ENCODE measurements around the gene PNPLA6. TPM values are rescaled to one million over a fixed set of nuclear protein-coding genes. Genes with fewer than 3 reads are reported as not detected.

Gene PNPLA6
- total and polyA plus RNA-seq, 2 of the 8 experiments (the other 6 are each of a cell fraction or from before 2014, with no cell fraction given): 55.1 to 121 TPM

- TF ChIP-seq EZH2 (IDR thresholded peaks at IDR 0.05; ENCODE audit: low read depth, low read length, severe bottlenecking): no peak
- peak; percentile 31 for TF ChIP-seq PHF8 (conservative IDR thresholded peaks at IDR 0.05; ENCODE audit: low read depth, low read length)
- TF ChIP-seq NANOG (IDR thresholded peaks at IDR 0.05; ENCODE audit: insufficient read depth, low read depth, low read length, poor library complexity, severe bottlenecking): no peak
- 0 out of 2 replicates have a peak, but pooled peaks have one; percentile 38 for TF ChIP-seq RBBP5 (IDR thresholded peaks at IDR 0.05; ENCODE audit: borderline replicate concordance, low read depth, low read length)
- 0 out of 2 replicates have a peak, but pooled peaks have one; percentile 42 for TF ChIP-seq TEAD4 (IDR thresholded peaks at IDR 0.05; ENCODE audit: low read depth, low read length)
- no peak for TF ChIP-seq CBX8 (IDR thresholded peaks at IDR 0.05; ENCODE audit: borderline replicate concordance, low read depth, low read length)
- peak; percentile 95 for TF ChIP-seq SIX5 (IDR thresholded peaks at IDR 0.05; ENCODE audit: low read depth, low read length)
- TF ChIP-seq MAFK (IDR thresholded peaks at IDR 0.05; ENCODE audit: low read depth, low read length): no peak
- TF ChIP-seq CBX5 (IDR thresholded peaks at IDR 0.05; ENCODE audit: low read depth, low read length): no peak
- TF ChIP-seq RNF2 (IDR thresholded peaks at IDR 0.05; ENCODE audit: borderline replicate concordance, low read depth, low read length, missing control alignments, poor library complexity, severe bottlenecking): no peak
- peak; percentile 98 for TF ChIP-seq KDM1A (IDR thresholded peaks at IDR 0.05; ENCODE audit: borderline replicate concordance, low read length)
- no peak for TF ChIP-seq RXRA (IDR thresholded peaks at IDR 0.05; ENCODE audit: insufficient read depth, low read depth, low read length)
- peak; percentile 30; the same call in 1 of the 2 replicates for TF ChIP-seq CHD2 (IDR thresholded peaks at IDR 0.05; ENCODE audit: low read length)
- peak; percentile 97 for TF ChIP-seq CREB1 (IDR thresholded peaks at IDR 0.05)
- TF ChIP-seq KDM4A (IDR thresholded peaks at IDR 0.05; ENCODE audit: low read depth, low read length, severe bottlenecking): peak; percentile 82
- 0 out of 2 replicates have a peak, but pooled peaks have one; percentile 9 for TF ChIP-seq YY1 (IDR thresholded peaks at IDR 0.05; ENCODE audit: low read depth, low read length)
- TF ChIP-seq SIN3A (conservative IDR thresholded peaks at IDR 0.05 in 1 of 2, IDR thresholded peaks at IDR 0.05 in 1 of 2; ENCODE audit: low read depth in 1 of 2, low read length in 2 of 2): peak in 1 of 2 experiments; percentile 19; a peak in 2 of 4 replicates
- peak in 1 of 2 experiments; percentile 37; a peak in 2 of 3 replicates for TF ChIP-seq POLR2A (IDR thresholded peaks at IDR 0.05; ENCODE audit: control extremely low read depth in 1 of 2, low read depth in 2 of 2, low read length in 2 of 2)
- TF ChIP-seq E2F6 (IDR thresholded peaks at IDR 0.05): no peak
- TF ChIP-seq SAP30 (IDR thresholded peaks at IDR 0.05; ENCODE audit: insufficient read depth, insufficient replicate concordance, low read length): peak; percentile 22
- TF ChIP-seq MAX (IDR thresholded peaks at IDR 0.05): peak; percentile 29; the same call in 1 of the 2 replicates
Measured at GRCh38 chr19:7535047-7535997, at the start of gene PNPLA6 (continued).

Measured in H1 (cell line).